T47D (cell line): Measurements from ENCODE around the gene DLGAP4.

ENCODE experiments used
- DNase-seq, 2 experiments: peaks; one replicate each; pipeline versions ENCODE4 v3.0.0 to v3.0.0-alpha.2; 2011 to 2012; ENCODE audit warnings: low read depth in 1 of 2, low spot score in 1 of 2
- JUND ChIP-seq: IDR thresholded peaks from 2 replicates; pipeline ENCODE4 v1.6.1; 2012; ENCODE audit warnings: low read depth
- in situ Hi-C: cut with HindIII; loops from 2 replicates; pipeline ENCODE4 v1.10.0; 2016; ENCODE audit warnings: low sequenced_read_pairs, low pct_unique_long_range_greater_than_20kb

DLGAP4 gene

GRCh38 chr20:36362978-36363713 is 57.0 kb downstream of the DLGAP4 start:
- no peak for TF ChIP-seq JUND
- no peak for DNase-seq
- in situ Hi-C loops: no loop called here

DNA sequence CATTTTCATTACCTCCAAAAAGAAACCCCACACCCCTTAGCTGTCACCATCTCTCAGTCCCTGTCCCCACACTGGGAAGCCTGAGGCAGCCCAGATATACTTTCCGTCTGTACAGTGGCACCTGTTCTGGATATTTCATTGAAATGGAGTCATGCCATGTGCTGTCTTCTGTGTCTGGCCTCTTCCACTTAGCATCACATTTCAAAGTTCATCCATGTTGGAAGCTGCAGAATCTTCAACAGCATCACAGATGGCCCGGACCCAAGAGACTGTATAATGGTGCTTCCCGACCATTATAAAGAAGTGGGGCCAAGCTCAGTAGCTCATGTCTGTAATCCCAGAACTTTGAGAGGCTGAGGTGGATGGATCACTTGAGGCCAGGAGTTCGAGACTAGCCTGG is 58.4 kb downstream of the DLGAP4 start:
- no peak for DNase-seq
- TF ChIP-seq JUND: no peak
- in situ Hi-C loops: no loop called here

GRCh38 chr20:36366623-36367369 is 60.7 kb downstream of the DLGAP4 start:
- no peak for DNase-seq
- in situ Hi-C loops: no loop called here
- TF ChIP-seq JUND: no peak

DNA sequence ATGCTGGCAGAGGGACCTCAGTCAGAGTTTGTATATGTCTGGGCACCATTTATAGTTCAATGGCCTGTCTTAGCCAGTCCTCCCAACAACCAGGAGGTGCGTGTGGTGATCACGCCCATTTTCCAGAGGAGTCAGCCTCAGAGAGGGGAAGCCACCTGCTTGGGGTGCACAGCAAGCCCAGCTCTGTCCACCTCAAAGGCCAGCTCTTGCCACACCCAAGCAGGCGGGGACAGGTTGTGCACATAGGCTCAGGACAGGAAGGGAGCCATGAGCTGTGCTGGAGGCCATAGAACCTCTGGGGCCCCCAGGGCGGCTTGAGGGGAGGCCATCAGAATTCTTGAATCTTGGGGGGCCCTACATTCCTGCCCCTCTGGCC is 61.2 kb downstream of the DLGAP4 start:
- DNase-seq: no peak
- in situ Hi-C loops: no loop called here
- TF ChIP-seq JUND: no peak

- in situ Hi-C loops: no loop called here
- TF ChIP-seq JUND: no peak
- DNase-seq: no peak
These were observed 62.0 kb downstream of the DLGAP4 start for GRCh38 chr20:36367907-36368799.

DNA sequence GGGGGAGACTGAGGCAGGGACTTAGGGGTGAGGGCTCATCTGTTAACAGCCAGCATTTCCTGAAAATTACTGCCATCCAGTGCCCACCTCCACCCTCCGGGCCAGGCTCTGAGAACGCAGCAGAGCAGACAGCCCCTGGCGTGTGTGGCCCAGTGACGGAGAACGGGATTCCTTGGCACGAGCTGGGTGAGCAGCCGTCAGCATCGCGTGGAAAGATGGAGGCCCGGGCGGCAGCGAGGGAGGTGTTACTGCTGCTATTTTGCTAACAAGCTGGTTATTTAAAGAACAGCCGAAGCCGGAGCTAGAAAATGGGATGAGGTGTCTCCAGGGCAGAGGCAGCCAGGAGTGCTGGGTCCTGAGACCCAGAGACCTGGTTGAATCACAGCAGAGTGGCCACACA is 62.7 kb downstream of the DLGAP4 start:
- no peak for TF ChIP-seq JUND
- in situ Hi-C loops: no loop called here
- no peak for DNase-seq

DNA sequence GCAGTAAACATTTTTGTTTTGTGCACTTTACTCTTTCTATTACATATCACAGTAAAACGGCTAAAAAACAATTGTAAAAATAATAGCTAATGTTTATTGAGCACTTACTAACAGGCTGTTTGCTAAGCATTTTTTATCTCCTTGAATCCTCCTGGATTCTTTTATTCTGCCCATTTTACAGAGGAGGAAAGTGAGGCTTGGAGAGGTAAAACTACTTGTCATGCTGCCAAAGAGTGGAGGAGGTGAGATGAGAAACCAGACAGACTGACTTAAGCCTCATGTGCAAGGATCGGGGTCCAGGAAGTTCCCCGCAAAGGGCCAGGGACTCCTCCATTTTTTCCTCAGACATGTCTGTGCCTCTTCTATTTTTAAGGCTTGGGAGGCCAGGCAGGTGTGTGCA is 63.6 kb downstream of the DLGAP4 start:
- TF ChIP-seq JUND: no peak
- in situ Hi-C loops: no loop called here
- no peak for DNase-seq

DNA sequence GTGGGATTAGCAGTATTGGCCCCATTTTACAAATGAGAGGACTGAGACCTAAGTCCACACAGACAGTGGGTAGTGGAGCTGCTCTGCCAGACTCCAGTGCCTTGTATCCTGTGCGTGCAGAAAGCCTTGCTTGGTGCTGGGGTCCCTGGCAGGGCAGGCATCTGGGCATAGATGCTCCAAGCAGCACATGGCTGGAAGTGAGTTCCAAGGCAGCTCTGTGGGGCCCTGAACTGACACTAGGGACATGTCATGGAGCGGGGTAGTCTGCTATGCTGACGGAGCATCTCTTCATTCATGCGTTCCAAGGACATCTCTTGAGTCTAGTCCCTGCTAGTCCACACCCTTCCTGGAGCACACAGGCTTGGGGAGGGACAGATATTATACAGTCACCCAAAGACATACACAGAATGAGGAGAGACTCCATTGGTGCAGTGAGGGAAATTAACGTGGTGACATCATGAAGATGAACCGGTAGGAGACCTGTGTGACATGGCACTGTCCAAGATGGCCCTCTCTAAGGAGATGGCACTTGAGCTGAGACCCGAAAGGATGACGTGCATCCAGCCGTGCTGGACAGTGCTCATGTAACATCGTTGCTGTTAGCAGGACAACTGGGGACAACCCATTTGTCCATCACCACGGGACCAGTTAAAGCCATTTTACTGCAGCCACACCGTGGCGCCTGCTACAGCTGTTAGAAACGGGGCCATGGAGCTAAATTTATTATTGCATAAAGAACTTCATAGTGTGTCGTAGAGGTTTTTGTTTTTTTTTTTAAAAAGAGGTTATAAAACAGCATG is 65.1 kb downstream of the DLGAP4 start:
- TF ChIP-seq JUND: no peak
- in situ Hi-C loops: no loop called here
- DNase-seq: no peak

GRCh38 chr20:36372666-36373065 is 66.5 kb downstream of the DLGAP4 start:
- no peak for DNase-seq
- in situ Hi-C loops: no loop called here
- TF ChIP-seq JUND: no peak

GRCh38 chr20:36373089-36373488 is 67.0 kb downstream of the DLGAP4 start:
- DNase-seq: no peak
- in situ Hi-C loops: no loop called here
- TF ChIP-seq JUND: no peak

DNA sequence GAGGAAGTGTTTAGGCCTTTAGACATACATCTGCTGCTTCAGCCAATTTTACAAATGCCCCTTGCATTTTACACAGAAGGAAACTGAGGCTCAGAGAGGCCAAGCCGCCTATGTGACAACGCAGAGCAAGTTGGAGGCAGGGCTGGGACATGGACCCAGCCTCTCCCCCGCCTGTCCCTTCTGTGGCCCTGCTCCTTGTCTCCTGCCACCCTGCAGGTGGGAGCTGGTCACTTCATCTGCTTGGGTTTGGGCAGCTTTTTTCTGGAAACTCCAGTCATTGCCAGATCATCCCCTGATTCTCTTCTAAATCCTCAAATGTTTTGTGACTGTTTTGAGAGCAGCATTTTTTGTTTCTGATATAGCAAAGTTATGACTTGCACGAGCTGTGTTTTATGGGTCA is 68.9 kb downstream of the DLGAP4 start:
- no peak for DNase-seq
- in situ Hi-C loops: no loop called here

More for the DNA sequence above, 68.9 kb downstream of the DLGAP4 start:
- TF ChIP-seq JUND: no peak
